Measurements from ENCODE around the gene FHDC1.

GRCh38 chr4:152887981-152888380 is 48.1 kb upstream of the FHDC1 start:
- TF ChIP-seq HDGF (IDR thresholded peaks at IDR 0.05; ENCODE audit: borderline replicate concordance) (no peak), ELF4 (IDR thresholded peaks at IDR 0.05) (no peak)
- TF ChIP-seq, protein P1, sequence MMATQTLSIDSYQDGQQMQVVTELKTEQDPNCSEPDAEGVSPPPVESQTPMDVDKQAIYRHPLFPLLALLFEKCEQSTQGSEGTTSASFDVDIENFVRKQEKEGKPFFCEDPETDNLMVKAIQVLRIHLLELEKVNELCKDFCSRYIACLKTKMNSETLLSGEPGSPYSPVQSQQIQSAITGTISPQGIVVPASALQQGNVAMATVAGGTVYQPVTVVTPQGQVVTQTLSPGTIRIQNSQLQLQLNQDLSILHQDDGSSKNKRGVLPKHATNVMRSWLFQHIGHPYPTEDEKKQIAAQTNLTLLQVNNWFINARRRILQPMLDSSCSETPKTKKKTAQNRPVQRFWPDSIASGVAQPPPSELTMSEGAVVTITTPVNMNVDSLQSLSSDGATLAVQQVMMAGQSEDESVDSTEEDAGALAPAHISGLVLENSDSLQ (IDR thresholded peaks at IDR 0.05) = no peak

Data from HEK293T (cell line).